BLaER1 (cell line): ENCODE results near the gene PSMC3IP.
"Not testable (repeated sequence)": the region's sequence is repeated elsewhere in the genome, so short reads cannot be mapped to it uniquely, and the experiment has no call there.

Experiments used
- H3K27ac ChIP-seq: shearing (Covaris generic); formaldehyde crosslinking; 2 replicates; pipeline ENCODE4 v1.8.1; 2022
- H3K27me3 ChIP-seq: shearing (Covaris generic); formaldehyde crosslinking; 2 replicates; pipeline ENCODE4 v1.8.1; 2022
- H3K36me3 ChIP-seq: shearing (Covaris generic); formaldehyde crosslinking; 2 replicates; pipeline ENCODE4 v1.8.1; 2022
- H3K4me1 ChIP-seq: shearing (Covaris generic); formaldehyde crosslinking; 2 replicates; pipeline ENCODE4 v1.8.1; 2022
- H3K4me2 ChIP-seq: shearing (Covaris generic); formaldehyde crosslinking; 2 replicates; pipeline ENCODE4 v1.8.1; 2022
- H3K4me3 ChIP-seq: shearing (Covaris generic); formaldehyde crosslinking; 2 replicates; pipeline ENCODE4 v1.8.1; 2022
- H3K9ac ChIP-seq: shearing (Covaris generic); formaldehyde crosslinking; 2 replicates; pipeline ENCODE4 v1.8.1; 2022
- H3K9me3 ChIP-seq: shearing (Covaris generic); formaldehyde crosslinking; 2 replicates; pipeline ENCODE4 v1.8.1; 2022
- H4K20me1 ChIP-seq: shearing (Covaris generic); formaldehyde crosslinking; 2 replicates; pipeline ENCODE4 v1.8.1; 2022
- Cebpa-rat ChIP-seq: shearing (Covaris generic); IDR thresholded peaks from 2 replicates; pipeline ENCODE4 v1.8.1; 2022

PSMC3IP gene, protein sequence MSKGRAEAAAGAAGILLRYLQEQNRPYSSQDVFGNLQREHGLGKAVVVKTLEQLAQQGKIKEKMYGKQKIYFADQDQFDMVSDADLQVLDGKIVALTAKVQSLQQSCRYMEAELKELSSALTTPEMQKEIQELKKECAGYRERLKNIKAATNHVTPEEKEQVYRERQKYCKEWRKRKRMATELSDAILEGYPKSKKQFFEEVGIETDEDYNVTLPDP

DNA sequence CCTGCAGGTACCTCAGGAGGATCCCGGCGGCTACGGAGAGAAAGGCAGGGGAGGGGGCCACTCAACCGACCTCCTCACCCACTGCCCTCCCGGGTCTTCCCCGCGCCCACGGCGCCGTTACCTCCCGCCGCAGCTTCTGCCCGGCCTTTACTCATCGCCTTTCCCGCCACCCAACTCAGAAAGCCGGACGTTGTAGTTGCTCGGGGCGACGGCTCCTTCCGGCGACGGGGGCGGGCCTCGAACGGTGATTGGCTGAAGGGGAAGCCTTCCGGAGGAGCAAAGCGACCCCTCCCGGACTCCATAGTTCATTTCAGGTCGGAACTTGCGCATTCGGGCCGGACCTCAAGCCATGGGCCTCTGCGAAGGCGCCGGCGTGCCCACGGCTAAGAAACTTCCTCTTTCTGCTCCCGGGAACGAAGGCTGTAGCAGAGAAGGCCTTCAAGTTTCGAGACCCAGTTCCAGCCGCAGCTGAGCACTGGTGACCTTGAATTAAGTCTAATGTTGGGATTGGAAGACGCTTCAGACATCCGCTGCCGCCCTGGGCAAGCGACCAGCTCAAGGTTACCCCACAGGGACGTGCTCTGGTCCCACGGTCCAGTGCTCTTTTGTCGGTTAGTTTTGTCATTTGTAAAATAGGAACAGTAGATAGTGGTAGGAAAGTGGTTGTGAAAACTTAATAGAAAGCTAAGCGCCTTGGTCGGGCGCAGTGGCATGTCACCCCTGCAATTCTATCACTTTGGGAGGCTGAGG is at the start of gene PSMC3IP:
PSMC3IP (minus strand) TSS at position 198 of the 750 bp plus-strand sequence; CDS start at position 155, 43 bp downstream.
- no peak for TF ChIP-seq Cebpa-rat
- H3K4me1 ChIP-seq = peaks cover 36% of the 10 kb centered on the region
- peak within 1 kb of the TSS; percentile 97 for H3K4me2 ChIP-seq
- no peaks in the 10 kb centered on the region for H4K20me1 ChIP-seq
- no peaks in the 10 kb centered on the region for H3K9me3 ChIP-seq
- H3K27me3 ChIP-seq = no peaks in the 10 kb centered on the region
- H3K36me3 ChIP-seq = peaks cover 72% of the 10 kb centered on the region
- H3K9ac ChIP-seq = peak within 1 kb of the TSS; percentile 81
- H3K27ac ChIP-seq = peak within 1 kb of the TSS; percentile 78
- peak within 1 kb of the TSS; percentile 82 for H3K4me3 ChIP-seq

DNA sequence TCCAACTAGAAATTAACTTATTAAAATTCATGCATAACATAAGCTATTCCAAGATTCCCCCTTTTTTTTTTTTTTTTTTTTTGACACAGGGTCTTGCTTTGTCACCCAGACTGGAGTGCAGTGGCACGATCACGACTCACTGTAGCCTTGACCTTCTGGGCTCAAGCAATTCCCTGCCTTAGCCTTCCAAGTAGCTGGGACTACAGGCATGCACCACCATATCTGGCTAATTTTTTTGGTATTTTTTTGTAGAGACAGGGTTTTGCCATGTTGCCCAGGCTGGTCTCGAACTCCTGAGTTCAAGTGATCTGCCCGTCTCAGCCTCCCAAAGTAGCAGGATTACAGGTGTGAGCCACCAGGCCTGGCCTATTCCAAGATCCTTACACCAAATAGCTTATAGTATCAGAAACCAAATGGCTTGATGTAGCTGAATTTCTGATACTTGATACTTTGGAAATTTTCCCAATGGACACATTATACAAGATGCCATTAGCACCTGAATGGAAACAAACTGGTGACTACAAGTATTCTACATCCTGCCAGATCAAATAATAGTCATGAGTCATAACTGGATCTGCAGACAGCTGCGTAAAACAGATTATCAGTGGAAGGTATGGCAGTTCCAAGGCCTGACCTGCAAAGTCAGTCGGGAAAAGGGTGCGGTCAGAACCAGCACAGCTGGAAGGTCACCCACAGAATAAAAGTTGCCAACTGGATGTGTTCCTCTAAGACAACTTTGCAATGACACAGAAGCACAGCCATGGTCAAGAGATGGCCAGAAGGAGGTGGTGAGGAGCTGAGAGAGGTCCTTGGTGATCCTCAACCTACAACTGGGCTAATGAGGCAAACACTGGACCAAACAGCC is 46.4 kb upstream of the PSMC3IP start:
- Histone ChIP-seq H3K9me3 (no peaks in the 10 kb centered on the region), H4K20me1 (no peaks in the 10 kb centered on the region), H3K9ac (no peak overlapping the region), H3K4me2 (no peak overlapping the region), H3K27ac (no peak overlapping the region), H3K4me3 (no peak overlapping the region), H3K27me3 (no peaks in the 10 kb centered on the region), H3K36me3 (no peaks in the 10 kb centered on the region), H3K4me1 (peaks cover 21% of the 10 kb centered on the region)
- no peak for TF ChIP-seq Cebpa-rat

DNA sequence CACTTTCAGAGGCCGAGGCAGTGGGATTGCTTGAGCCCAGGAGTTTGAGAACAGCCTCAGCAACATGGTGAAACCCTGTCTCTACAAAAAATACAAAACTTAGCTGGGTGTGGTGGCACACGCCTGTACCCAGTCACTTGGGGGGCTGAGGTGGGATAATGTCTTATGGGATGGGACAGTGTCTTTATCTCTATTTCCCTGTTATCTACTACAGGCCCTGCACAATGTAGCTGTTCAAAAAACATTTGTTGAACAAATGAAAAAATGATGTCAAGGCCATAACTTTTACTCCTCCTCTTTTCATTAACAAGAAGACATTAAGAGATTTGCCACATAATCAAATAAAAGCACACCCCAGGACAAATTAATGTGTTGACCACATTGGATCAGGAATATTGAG is 45.7 kb upstream of the PSMC3IP start:
- TF ChIP-seq Cebpa-rat = no peak
- H3K9ac ChIP-seq = no peak overlapping the region
- H4K20me1 ChIP-seq = no peaks in the 10 kb centered on the region
- no peaks in the 10 kb centered on the region for H3K27me3 ChIP-seq
- no peaks in the 10 kb centered on the region for H3K36me3 ChIP-seq
- peaks cover 28% of the 10 kb centered on the region for H3K4me1 ChIP-seq
- no peak overlapping the region for H3K4me3 ChIP-seq
- H3K27ac ChIP-seq = no peak overlapping the region
- no peaks in the 10 kb centered on the region for H3K9me3 ChIP-seq
- H3K4me2 ChIP-seq = no peak overlapping the region

DNA sequence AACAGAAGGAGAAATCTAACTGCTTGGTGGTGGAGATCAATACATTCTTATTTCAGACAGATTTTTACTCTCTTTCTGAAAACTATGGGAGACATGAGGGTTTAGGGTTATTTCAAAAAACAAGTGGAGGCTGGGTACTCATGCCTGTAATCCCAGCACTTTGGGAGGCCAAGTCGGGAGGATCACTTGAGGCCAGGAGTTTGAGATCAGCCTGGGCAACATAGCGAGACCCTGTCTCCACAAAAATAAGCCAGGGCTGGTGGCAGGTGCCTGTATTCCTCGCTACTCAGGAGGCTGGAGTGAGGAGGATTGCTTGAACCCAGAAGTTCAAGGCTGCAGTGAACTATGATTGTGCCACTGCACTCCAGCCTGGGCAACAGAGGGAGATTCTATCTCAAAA is 44.5 kb upstream of the PSMC3IP start:
- not testable (repeated sequence) for H3K4me2 ChIP-seq, H3K9ac ChIP-seq, H3K36me3 ChIP-seq, H3K4me3 ChIP-seq, H3K27ac ChIP-seq, H3K9me3 ChIP-seq, H4K20me1 ChIP-seq, H3K27me3 ChIP-seq
- H3K4me1 ChIP-seq = peaks cover 41% of the 10 kb centered on the region

DNA sequence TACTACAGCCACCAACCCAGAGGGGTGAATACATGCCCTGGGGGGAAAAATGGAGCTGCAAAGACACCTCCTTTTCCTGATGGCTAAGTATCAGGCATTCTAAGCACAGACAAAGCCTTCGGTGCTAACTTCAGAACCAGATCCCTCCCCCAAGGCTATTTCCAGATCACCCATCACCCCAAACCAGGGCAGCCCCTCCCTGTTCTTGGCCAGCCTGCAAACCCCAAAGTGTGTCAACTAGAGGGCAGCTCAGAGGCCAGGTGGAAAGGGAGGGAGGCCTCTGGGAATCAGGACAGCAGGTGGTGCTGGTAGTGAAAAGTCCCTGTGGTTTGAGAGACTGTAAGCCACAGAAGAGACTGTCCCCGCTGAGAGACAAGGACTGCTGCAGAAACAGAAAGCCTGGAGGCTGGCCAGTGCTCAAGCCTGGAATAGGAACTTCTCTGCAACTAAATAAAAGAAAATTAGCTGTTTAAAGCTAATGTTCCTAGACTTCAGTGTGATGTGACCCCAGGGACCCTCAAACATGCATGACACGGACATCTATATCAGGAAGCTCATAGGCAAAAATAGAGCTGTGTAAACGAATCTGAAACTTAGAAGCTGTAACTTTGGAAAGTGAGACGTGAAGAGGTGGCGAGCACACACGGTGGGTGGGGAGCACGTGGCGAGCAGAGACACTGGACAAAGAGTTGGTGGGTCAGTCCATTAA is 41.1 kb upstream of the PSMC3IP start:
- no peaks in the 10 kb centered on the region for H4K20me1 ChIP-seq

DNA sequence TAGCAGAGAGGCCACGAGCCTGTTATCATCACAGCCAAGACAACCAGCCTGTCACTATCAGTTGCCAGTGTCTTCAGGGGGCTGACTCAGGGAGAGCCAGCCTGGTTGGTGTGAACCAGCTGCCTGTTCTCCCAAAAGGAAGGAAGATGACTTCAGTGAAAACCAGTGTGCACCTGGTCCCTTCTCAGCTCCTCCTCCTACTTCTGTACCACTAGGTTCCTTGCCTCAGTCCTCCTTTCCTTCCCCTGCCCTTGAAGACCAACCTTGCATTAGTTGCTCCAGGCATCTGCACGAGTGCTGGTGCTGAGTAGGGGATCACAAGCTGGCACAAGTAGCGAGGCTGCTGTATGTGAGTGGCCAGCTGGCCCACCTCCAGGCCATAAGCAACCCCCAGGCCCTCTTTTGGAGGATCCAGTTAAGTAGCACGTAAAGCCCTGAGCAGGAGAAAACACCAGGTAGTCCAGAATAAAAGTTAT is 40.5 kb upstream of the PSMC3IP start:
- Histone ChIP-seq H3K9ac (peak overlapping the region; percentile 64), H4K20me1 (no peaks in the 10 kb centered on the region), H3K9me3 (no peaks in the 10 kb centered on the region), H3K4me3 (peak overlapping the region; percentile 36), H3K27me3 (no peaks in the 10 kb centered on the region), H3K27ac (peak overlapping the region; percentile 79), H3K4me2 (peak overlapping the region; percentile 84), H3K4me1 (peaks cover 47% of the 10 kb centered on the region), H3K36me3 (peaks cover 32% of the 10 kb centered on the region)
- no peak for TF ChIP-seq Cebpa-rat

More for the DNA sequence above, 41.1 kb upstream of the PSMC3IP start:
- peaks cover 26% of the 10 kb centered on the region for H3K36me3 ChIP-seq
- TF ChIP-seq Cebpa-rat = no peak
- H3K27me3 ChIP-seq = no peaks in the 10 kb centered on the region
- H3K4me3 ChIP-seq = peak overlapping the region; percentile 36
- H3K27ac ChIP-seq = peak overlapping the region; percentile 79
- H3K4me1 ChIP-seq = peaks cover 47% of the 10 kb centered on the region
- H3K9ac ChIP-seq = peak overlapping the region; percentile 64
- H3K9me3 ChIP-seq = no peaks in the 10 kb centered on the region
- peak overlapping the region; percentile 84 for H3K4me2 ChIP-seq

DNA sequence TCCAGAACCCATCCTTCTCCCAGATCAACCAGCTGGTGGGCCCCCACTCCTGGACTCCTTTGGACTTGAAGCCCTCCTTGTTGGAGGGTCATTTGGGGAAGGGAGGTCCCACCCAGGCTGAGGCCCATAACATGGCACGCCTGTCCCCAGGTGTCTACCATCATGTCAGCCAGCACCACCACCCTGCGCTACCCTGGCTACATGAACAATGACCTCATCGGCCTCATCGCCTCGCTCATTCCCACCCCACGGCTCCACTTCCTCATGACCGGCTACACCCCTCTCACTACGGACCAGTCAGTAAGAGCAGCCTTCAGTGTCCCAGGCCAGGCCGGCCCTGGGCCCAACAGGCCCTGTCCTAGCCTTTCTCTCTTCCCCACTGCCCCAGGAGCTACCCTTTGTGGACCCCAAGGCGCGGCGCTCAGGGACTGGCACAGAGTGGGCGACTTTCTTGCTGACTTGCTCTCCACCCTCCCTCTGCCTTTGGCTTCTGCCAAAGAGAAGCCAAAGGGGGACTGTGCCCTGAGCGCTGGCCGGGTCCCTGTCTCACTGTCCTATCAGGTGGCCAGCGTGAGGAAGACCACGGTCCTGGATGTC is 36.3 kb upstream of the PSMC3IP start:
- peaks cover 36% of the 10 kb centered on the region for H3K4me1 ChIP-seq
- H3K27me3 ChIP-seq = no peaks in the 10 kb centered on the region
- no peak overlapping the region for H3K27ac ChIP-seq
- no peak for TF ChIP-seq Cebpa-rat
- no peak overlapping the region for H3K4me3 ChIP-seq
- peaks cover 2% of the 10 kb centered on the region for H4K20me1 ChIP-seq
- peaks cover 46% of the 10 kb centered on the region for H3K36me3 ChIP-seq
- no peak overlapping the region for H3K9ac ChIP-seq
- no peaks in the 10 kb centered on the region for H3K9me3 ChIP-seq
- no peak overlapping the region for H3K4me2 ChIP-seq

DNA sequence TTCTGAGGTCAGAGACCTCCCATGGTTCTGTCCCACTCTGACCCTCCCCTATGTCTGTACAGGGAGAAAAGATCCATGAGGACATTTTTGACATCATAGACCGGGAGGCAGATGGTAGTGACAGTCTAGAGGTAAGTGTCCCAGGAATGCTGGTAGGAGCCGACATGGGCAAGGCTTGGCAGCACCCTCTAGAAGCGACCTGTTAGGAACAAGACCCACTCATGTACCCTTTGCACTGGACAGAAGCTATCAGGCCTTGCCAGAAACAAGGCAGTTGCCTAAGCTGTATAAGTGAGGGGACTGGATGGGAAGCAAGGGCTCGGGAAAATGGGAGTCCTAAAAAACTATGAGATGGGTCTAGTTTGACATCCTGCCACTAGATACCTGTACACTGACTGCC is 34.5 kb upstream of the PSMC3IP start:
- H3K4me3 ChIP-seq = no peak overlapping the region
- H3K9ac ChIP-seq = no peak overlapping the region
- H3K27ac ChIP-seq = no peak overlapping the region
- H3K4me1 ChIP-seq = peaks cover 32% of the 10 kb centered on the region
- H3K4me2 ChIP-seq = no peak overlapping the region
- TF ChIP-seq Cebpa-rat = no peak
- peaks cover 46% of the 10 kb centered on the region for H3K36me3 ChIP-seq
- no peaks in the 10 kb centered on the region for H3K27me3 ChIP-seq
- peaks cover 20% of the 10 kb centered on the region for H4K20me1 ChIP-seq
- H3K9me3 ChIP-seq = no peaks in the 10 kb centered on the region

DNA sequence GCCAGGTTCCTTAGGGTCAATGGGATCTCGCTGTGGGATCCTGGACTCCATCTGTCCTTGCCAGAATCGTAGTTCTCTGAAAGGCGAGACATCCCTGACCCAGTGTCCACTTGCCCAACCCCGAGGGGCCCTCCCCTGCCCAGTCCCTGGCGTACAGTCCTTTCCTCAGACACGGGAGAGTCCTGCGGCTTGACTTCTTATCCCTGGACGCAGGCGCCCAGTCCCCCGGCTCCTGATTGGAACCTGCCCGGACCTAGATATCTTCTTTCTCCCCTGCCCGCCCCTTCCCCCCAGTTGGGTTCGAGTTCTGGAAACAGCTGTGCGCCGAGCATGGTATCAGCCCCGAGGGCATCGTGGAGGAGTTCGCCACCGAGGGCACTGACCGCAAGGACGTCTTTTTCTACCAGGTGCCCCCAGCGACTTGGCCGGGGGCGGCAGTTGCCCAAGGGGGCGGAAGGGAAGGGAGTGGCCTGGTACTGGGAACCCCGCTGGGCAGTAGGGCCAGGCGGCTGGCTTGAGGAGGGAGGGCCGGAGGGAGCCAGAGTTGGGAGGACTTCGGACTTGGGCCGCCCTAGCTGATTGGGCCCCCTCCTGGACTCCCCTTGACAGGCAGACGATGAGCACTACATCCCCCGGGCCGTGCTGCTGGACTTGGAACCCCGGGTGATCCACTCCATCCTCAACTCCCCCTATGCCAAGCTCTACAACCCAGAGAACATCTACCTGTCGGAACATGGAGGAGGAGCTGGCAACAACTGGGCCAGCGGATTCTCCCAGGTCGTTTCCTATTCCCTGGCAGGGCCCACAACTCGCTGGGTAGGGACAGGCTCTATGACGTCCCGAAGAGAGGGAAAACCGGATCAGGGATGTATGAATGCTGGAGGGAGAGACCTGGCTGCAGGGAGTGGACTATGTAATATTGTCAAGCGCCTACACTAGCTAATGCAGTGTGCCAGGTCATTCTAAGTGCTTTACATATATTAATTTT is 32.6 kb upstream of the PSMC3IP start:
- peaks cover 38% of the 10 kb centered on the region for H3K4me1 ChIP-seq
- H3K4me3 ChIP-seq = peak overlapping the region; percentile 98
- H3K27me3 ChIP-seq, H3K9me3 ChIP-seq: not testable (repeated sequence)
- peak overlapping the region; percentile 84 for H3K4me2 ChIP-seq
- H4K20me1 ChIP-seq = peaks cover 39% of the 10 kb centered on the region
- H3K9ac ChIP-seq = peak overlapping the region; percentile 94
- H3K27ac ChIP-seq = peak overlapping the region; percentile 88
- peaks cover 35% of the 10 kb centered on the region for H3K36me3 ChIP-seq
